GM10266 (cell line): Measurements from ENCODE around the gene KCNK18.

Experiments
- DNase-seq: peaks from one replicate; pipeline ENCODE4 v3.0.0; 2012; ENCODE audit errors: extremely low spot score
- TF ChIP-seq, protein P1 (sequence below): IDR thresholded peaks from 2 replicates; pipeline ENCODE4 v1.5.1; 2012; ENCODE audit warnings: mild to moderate bottlenecking, low read depth; ENCODE audit not compliant: control insufficient read depth, insufficient read depth; ENCODE audit errors: missing control alignments

Gene KCNK18

GRCh38 chr10:117242463-117242832, 45.2 kb downstream of the KCNK18 start:
- TF ChIP-seq, protein P1, sequence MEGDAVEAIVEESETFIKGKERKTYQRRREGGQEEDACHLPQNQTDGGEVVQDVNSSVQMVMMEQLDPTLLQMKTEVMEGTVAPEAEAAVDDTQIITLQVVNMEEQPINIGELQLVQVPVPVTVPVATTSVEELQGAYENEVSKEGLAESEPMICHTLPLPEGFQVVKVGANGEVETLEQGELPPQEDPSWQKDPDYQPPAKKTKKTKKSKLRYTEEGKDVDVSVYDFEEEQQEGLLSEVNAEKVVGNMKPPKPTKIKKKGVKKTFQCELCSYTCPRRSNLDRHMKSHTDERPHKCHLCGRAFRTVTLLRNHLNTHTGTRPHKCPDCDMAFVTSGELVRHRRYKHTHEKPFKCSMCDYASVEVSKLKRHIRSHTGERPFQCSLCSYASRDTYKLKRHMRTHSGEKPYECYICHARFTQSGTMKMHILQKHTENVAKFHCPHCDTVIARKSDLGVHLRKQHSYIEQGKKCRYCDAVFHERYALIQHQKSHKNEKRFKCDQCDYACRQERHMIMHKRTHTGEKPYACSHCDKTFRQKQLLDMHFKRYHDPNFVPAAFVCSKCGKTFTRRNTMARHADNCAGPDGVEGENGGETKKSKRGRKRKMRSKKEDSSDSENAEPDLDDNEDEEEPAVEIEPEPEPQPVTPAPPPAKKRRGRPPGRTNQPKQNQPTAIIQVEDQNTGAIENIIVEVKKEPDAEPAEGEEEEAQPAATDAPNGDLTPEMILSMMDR = no peak
- no peak for DNase-seq

DNA sequence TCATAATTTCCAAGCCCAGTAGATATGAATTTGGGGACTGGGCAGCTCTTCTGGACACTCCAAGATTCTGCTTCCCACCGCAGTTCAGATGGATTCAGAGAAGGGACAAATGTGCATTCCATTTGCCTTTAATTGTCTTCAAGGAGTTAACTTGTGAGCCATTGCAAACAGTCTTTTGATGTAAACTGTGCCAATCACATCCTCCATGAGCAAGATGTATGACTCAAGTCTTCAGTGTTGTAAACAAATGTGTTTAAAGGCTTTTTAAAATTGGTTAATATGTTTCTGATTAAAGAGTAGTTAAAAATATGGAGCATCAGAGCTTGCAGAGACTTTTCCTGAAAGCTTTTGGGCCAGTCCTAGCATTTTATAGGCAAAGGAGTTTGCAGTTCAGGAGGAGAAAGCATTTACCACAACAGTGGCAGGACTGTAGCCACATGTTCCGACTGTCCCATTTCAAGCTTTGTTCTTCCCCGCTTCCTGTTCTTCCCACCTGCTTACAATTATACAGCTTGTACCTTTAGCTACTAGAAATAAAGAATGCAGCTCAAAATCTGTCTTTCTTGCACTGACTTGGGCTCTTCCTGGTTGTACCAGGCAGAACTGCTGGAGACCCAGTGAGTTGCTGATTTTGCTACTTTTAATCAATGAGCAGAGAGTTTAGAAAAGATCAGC, 49.8 kb downstream of the KCNK18 start:
- no peak for DNase-seq
- TF ChIP-seq, protein P1 = no peak

DNA sequence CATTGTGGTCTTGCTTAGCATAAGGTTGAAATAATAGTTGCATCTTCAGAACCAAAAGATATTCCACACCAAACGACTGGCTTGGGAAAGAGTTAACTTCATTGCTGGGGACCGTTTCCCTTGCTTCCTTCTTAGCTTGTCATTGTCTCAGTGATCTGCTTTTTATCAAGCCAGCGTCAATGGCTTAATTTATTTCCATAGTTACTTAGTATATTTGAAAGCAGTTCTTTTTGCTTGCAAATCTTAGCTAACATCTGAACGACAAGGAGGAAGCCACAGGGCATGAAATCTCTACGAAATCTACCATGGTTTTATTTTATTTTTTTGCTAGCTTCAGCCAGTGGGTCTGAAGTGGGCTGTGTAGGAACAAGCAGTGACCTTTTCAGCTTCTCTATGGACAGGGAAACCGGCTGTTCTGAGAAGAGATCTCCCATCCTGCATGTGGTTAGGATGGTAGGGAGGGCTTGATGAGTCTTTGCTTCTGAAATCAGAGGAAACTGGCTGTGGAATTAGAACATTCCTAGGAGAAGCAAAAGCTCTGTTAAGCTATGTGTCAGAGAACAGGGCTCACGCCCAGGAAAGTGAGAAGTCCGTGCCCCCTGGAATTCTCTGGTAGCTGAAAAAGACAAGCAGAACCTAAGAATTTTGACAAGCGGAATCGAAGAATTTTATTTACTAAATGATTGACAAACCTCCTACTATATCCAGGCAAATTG, 51.6 kb downstream of the KCNK18 start:
- no peak for DNase-seq

DNA sequence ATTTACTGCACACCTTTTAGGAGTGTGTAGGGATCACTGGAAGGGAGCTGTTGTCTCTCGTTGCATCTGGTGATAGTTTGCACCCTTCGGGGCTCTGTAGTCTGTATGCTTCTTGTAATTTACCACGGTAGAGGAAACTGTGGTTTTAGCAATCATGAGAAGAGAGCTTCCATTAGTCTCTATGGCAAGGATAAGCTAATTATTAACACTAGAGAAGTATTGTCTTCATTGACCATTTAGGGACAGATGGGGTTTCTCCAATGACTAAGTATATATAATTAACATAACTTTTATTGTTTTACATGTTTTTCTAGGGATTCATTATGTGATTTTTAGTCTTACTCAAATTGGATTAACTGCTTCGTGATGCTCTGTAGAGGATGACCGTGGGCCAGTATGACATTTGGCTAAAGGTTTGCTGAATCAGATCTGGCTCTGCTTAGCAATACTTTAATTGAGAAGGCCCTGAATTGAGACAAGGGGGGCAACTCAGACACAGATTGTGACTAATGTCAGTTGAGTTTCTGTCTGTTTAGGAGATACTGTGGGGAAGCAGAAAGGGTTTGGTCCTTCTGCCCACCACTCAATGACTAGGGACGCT, 52.3 kb downstream of the KCNK18 start:
- DNase-seq = no peak
- TF ChIP-seq, protein P1 = no peak

More for the DNA sequence above, 51.6 kb downstream of the KCNK18 start:
- TF ChIP-seq, protein P1 = no peak

- TF ChIP-seq, protein P1 = no peak
- no peak for DNase-seq
Measured at GRCh38 chr10:117250411-117250810, 53.1 kb downstream of the KCNK18 start.

- no peak for DNase-seq
- TF ChIP-seq, protein P1 = no peak
Measured at GRCh38 chr10:117253908-117254307, 56.6 kb downstream of the KCNK18 start.

DNA sequence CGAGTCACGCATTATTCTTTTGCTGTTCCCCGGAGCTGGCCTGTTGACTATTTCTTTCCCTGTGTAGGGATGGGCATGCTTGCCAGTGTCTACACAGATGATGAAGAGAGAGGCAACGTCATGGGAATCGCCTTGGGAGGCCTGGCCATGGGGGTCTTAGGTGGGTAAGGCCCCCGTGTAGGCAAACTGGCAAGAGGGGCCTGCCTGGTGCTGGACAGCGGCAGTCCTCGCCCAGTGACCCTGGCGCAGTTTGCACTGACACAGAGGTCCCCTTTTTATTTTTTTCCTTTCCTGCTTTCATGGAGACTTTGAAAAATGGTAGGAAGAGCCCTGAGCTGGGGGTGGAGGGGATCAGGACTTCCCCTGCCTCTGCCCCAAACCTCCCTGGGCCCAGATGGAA, 57.0 kb downstream of the KCNK18 start:
- TF ChIP-seq, protein P1 = no peak
- no peak for DNase-seq
